Stimulated activated CD4-positive, alpha-beta T cell treated with anti-CD3 and anti-CD28 coated beads, Interleukin-2, amount 100 ng/mL, for 48 hours (primary cell): Measurements from ENCODE around the gene ABCD4.

Source experiments
- DNase-seq, 2 donors: peaks; one replicate each; pipeline ENCODE4 v3.0.0-alpha.2; 2020

Gene ABCD4

DNA sequence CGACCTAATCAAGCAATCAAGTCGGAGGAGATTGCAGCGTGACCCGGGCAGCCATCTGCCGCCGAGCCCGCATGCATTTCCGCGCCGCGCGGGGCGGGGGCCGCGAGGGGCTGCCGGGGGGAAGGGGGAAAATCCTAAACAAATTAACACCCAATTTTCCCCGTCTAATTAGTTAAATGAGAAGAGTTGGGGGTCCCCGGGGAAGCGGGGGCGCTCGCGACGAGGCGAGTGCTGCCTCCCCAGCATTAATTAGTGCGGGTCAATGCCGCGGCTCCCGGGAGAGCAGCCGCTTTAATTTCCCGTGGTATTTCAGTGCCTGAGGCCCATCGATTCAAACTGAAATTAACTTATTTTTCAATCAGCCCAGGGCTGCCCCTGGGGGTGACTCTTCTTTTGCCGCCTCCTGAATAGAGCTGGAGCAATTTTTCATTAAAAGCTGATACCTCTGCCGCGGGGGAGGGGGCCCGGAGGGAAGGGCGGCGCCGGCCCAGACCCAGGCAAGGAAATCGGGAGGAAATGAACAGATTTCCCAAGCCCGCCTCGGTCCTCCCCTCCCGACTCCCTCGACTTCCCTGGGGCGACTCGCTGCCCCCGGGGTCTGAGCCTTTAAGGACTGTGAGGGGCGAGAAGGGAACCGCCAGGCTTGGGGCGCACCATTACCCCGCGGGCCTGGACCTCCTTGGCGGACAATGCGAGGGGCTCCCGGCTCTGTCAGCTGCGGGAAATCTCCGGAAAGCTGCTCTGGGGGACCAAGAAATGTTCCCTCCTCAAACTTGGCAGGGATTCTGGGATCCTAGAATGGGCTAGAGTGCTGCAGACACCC, 44.6 kb downstream of the ABCD4 start:
- DNase-seq = no peak

DNA sequence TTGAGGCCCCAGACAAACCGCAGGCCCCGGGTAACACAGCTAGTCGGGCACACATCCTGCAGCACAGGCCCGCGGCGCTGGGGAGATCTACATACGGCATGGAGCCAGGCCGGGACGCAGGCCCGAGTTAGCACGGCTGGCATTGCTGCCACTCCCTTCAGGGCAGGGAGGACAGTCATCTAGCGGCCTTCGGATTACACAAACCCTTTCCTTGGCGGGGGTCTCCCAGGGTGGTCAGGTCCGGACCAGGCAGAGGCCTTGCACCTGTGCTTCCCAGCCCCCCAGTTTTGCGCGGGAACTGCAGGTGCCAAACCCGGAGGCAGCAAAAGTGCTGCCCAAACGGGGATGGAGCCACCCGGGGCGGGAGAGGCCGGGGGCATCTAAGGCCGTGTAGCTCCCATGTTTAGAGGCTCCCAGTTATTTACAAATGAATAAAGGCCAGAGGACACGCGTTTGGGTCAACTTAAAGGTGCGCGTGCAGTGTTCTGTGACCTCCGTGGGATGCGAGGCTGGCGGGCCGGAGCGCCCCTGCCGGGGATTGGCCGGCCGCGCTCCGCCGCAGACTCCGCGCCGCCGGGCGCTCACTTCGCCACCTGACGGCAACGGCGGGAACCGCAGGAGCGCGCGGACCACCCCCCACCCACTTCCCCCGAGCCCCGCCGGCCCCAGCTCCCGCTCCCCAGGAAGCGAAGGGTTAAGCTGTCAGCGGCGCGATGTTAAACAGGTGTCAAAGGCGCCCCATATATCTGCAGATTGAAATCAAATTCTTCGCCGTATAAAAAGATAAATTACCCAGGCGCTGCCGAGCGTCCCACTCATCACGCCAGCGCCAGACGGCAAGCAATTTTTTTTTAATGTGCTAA, 45.4 kb downstream of the ABCD4 start:
- DNase-seq = peak; percentile 48 to 74

DNA sequence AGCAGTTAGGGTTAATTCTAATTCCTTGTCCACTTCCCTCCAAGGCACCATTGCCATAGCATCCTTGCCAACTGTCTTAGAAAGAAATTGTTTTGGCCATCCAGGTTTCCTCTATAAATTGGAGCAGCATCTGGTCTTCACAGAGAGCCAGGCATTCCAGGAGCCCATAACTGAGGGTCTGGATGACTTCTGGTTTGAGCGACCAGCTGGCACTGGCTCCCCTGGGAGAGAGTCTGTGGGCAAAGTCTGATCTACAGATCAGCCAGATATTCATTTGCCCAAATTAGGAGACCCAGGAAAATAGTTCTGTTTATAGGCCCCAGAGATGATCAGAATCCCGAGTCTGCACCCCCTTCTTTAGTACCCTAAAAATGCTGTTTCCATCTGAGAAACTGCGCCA, 47.5 kb downstream of the ABCD4 start:
- no peak for DNase-seq

DNA sequence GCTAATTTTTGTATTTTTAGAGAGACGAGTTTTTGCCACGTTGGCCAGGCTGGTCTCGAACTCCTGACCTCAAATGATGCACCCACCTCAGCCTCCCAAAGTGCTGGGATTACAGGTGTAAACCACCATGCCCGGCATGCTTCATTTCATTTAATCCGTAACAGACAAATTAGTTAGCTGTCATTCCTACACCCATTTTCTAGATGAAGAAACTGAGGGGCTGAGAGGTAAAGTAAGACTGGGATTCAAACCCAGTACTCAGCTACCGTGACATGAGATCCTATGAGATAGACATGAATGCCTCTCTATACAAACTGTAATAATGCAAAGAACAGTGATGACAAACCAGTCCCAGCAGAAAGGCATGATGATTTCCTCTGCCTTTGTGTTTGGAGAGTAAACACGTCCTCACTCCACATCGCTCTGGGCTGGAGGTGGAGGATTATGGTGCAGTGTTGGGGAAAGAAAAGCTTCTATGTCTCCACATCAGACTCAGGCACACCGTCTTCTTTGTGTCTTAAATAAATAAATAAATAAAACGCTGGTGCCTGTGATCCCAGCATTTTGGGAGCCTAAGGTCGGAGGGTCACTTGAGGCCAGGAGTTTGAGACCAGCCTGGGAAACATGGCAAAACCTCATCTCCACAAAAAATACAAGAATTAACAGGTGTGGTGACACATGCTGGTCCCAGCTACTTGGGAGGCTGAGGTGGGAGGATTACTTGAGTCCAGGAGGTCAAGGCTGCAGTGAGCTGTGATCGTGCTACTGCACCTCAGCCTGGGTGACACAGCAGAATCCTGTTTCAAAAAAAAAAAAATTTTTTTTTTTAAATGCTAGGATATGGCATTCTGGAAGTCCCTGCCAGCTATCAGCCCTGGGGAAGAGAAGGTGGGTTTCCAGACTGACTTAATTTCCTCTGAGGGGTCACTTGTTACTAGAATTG, 53.0 kb downstream of the ABCD4 start:
- no peak for DNase-seq

DNA sequence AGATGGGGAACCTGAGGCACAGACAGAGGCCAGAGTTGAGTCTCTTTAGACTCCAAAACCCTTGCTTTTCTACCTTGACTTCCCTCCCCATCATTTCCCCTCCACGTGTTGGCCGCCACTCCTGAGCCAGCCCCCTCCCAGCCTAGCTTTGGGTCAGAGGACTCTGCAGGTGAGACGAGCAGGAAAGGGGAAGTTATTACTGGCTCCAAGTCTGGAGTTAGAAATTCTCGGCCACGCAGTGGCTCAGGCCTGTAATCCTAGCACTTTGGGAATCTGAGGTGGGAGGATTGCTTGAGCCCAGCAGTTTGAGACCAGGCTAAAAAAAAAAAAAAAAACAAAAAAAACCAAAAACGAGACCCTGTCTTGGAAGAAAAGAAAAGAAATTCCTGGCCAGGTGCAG, 54.7 kb downstream of the ABCD4 start:
- DNase-seq = no peak

DNA sequence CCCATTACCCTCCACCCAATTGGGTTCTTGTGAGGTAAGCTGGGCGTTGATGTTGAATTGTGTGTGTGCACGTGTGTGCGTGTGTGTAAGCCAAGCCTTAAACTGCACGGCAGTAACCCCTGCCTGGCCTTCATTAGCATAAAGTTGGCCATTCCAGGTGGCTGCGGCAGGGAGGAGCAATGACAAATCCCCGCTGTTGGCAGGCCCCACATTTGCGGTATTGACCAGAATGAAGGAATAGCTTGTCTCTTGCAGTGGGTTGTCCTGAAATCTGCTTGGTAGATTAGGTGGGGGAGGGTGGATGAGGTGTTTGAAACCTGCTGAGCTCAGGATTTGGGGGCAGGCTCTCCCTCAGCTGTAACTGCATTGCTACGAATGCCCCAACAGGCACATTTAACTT, 56.2 kb downstream of the ABCD4 start:
- no peak for DNase-seq

DNA sequence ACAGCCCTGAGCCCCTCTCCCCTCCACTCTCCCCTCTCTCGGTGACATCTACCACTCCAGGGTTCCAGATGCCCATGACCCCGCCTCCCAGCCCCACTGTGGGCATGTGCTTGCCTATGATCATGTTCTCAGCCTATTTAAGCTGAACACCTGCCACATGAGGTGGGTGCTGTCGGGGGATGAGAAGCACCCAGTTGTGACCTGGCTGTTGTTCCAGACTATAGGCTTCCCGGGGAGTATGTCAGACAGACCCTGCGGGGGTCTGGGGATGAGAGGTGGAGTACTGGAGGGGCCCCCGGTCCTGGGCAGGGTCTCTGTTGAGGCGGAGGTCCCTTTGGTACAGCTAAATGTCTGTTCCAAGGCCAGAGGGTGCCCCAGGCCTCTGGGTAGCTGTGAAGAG, 57.4 kb downstream of the ABCD4 start:
- no peak for DNase-seq

DNA sequence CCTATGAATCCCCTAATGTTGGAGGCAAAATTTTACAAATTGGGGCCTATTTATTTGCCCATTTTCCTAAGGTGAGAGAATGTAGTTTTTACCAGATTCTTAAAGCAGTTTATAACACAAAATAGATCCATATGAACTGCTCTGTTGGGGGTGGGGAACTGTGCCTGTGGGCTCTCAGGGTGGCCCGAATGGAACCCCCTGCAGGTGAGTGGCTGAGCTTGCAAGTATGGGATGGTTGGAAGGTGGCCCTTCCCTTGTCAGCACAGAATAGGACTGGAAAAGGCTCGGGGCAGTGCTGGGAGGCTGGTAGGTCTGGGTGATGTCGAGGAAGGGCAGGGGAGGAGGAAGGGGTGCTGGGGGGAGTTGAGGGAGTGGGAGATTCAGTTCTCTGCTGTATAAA, 58.6 kb downstream of the ABCD4 start:
- DNase-seq = no peak

DNA sequence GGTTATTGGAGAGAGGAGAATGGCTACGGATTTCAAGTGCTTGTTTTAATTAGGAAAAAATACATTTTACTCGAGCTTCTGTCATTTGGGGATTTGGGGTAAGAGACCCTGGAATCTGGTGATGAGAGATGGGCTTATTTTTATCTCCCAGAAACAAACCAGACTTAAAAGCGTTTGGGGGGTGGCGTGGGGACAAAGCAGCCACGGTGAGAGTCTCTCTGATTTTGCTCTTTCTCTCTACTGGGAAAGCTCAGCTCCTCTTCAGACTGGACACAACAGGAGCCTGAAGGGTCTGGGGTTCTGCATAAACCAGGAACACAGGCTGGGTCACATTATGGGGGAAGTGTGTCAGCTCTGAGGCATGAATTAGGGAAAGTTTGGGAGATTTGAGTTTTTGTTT, 59.7 kb downstream of the ABCD4 start:
- no peak for DNase-seq

DNA sequence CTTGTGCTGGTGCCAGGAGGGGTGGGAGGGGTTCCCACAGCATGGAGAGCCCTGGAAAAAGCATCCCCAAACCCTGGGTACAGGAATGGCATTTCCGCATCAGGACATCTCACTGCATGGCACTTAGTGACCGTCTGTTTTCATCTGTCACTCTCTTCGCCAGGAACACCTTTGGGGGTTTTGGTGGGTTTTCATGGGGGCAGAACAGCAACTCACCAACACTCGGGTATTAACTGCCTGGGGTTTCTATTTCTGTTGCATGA, 60.0 kb downstream of the ABCD4 start:
- DNase-seq = no peak

DNA sequence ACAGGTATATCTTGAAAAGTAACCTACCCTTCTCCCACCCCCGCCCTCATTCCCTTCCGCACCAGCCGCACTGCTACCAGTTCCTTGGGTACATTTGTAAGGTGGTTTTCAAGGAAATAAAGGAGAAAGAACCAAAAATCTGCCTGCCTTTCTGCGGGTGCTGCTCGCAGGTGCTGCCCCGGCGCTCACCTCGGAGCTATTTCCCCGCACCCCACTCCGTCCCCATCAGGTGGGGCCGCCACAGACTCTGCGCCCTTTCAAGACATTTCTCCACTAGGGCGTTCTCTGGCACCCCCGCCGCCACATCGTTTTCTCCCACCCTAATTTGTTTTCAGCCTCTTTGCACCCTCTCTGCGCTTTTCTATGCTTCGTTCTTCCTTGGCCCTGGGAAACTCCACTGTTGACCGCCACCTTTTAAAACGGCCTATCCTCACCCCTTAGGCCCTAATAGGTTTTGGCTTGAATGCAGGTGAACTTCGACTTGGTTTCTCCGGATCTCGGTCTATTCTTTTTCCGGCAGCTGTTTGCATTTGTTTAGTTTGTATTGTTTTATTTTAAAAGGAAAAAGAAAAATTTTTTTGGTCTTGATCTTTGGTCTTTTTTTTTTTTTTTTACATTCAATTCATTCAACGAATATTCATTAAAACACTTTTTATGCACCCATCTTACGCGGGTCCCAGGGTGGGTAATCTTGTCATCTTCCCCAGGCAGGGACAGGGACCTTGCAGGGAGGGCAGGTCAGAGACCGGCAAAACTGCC, 60.5 kb downstream of the ABCD4 start:
- DNase-seq = no peak

DNA sequence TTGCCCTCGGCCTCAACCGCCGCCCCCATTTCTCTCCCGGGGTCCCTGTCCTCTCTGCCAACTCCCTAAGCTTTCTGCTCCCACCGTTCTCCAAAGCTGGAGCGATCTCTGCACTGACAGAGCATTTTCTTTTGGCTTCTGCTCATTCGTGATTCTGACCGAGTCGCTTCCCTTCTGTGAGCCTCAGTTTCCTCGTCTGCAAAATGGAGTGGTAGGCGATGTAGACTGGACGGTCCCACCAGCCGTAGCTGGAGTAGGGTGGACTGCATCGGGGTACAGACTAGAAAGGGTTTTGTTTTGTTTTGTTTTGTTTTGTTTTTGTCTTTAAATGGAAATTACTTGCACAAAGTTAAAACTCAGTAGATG, 61.1 kb downstream of the ABCD4 start:
- DNase-seq = no peak

DNA sequence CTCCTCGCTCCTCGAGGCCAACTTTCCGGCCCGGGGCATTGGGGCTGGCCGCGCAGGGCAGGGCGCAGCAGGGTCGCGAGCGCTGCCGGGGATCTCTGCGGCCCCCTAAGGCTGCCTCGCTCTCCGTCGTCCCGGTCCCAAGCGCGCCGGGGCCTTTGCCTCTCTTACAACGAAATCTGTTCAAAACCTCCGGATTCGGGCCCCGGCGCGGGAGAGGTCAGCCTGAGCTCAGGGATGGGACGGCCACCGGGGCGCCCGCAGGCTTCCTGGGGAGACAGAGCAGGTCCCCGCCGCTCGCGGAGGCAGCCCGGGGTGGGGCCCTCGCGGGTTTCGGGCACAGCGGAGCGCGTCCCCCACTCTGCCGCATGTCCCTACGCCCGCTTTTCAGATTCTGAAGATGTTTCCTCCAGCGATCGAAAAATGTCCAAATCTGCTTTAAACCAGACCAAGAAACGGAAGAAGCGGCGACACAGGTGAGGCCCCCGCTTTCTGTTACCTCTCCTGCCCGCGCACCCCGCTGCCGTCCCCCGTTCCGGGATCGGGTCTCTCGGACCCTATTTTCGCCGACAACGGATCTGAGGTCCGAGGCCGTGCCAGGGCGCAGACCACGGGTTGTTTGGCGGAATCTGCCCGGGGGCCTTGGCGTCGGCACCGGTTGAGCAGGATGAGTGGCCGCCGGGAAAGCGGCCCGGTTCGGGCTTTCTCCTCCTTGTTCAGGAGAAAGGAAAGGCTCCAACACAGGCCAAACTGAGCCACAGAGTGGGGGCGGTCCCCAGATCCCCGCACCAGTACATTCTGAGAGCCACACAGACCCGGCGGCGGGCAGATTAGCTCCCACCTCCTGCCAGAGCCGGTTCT, 61.7 kb downstream of the ABCD4 start:
- no peak for DNase-seq

DNA sequence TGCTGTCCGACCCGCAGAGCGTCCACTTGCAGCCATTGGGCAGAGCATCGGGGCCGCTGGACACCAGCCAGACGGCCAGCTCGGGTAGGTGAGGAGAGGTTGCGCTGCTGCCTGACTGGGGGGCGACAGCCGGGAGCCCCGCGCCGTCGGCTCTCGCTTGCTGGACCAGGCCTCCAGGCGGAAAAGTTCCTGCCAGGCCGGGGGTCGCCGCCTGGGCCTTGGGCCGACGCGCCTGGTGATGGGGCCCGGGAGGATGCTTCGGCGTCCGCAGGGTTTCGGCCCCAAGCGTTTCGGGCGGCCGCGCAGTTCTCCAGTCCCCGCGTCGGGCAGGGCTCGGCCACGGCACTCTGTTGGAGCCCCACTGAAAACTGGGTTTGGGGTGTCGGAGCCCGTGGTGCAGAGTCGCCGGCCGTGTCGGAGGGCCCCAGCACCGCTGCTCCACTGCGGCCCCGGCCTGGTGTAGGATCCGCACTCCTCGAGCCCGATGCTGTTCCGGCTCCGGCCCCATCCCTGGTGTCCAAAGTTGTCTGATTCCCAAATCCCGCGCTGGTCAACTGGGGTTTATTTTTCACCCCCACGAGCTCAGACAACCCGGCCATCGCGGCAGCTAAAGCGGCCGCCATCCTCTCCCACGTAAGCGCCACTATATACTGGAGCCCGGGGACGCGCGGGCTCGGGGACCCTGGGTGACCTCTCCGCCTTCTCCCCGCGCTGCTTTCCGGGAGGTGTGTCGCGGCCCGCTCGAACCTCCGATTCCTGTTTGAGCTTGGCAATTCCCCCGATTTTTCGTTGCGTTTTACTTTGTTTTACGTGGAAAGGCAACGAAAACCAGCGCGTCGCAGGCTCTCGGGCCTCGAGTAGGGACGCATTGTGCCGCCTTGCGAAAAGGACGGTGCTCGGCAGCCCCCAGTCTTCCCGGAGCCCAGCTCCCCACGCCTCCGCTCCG, 62.6 kb downstream of the ABCD4 start:
- DNase-seq = no peak

DNA sequence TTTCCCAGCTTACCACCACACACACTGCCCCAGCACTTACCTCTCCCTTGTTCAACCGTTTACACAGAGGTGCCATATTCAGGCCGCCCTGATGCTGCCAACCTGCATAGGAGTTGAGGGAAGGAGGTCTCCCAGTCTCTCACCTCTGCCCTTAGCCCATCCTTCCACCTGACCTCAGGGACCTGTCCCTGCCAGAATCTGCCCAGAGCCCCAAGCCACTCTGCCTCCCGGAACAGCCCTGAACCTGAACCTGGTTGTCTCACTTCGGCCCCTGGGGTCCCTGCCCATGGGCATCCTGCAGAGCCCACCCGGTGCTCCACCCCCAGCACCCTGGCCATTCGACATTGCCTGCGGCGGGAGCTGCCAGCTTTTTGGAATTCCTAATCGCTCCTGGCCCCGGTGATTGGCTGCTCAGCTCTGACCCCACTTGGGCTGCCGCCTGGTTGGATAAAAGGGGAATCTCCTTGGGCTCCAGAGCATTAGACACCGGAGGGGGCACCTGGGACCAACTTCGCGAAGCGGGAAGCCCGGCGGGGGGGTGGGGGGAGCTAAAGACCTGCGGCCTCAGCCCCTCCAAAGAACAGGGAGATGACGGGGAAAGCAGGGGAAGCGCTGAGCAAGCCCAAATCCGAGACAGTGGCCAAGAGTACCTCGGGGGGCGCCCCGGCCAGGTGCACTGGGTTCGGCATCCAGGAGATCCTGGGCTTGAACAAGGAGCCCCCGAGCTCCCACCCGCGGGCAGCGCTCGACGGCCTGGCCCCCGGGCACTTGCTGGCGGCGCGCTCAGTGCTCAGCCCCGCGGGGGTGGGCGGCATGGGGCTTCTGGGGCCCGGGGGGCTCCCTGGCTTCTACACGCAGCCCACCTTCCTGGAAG, 63.5 kb downstream of the ABCD4 start, which contains the start of gene VSX2:
TSS of gene VSX2 (plus strand) at position 476 of the 874 bp plus-strand sequence. CDS start at position 589, 113 bp downstream.
- no peak for DNase-seq

DNA sequence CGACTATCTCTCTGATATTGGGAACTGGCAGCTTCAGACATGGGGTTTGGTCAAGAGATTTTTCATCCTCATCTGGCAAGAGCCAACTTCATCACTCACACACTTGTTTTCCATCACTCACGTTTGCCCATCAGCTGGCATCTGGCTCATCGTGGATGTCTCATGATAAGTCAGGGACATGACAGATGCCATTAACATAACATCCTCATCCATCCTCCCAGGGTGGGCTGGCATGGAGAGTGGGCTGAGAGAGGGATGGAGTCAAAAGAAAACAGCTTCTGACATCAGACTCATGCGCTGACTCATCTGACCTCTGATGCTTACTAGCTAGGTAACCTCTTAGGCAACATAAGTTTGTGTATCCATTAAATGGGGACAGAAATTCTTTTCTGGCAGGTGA, 65.3 kb downstream of the ABCD4 start:
- DNase-seq = no peak
